HL-60 (cell line): ENCODE results near the gene KAZN.

Experiments used
- DNase-seq, 2 experiments: peaks; one replicate each; pipeline ENCODE4 v3.0.0-alpha.2; 2010 to 2020; ENCODE audit warnings: low read depth in 1 of 2, low spot score in 1 of 2
- H3K27ac ChIP-seq: fragments of 250-450 bp; sonication (Bioruptor Pico); replicated peaks from 2 replicates; pipeline ENCODE4 v1.5.1; 2020; ENCODE audit warnings: mild to moderate bottlenecking, moderate library complexity
- H3K27me3 ChIP-seq: fragments of 250-450 bp; sonication (Bioruptor Pico); 2 replicates; pipeline ENCODE4 v1.5.1; 2021; ENCODE audit warnings: mild to moderate bottlenecking, moderate library complexity; ENCODE audit not compliant: insufficient read depth, poor library complexity, severe bottlenecking
- H3K4me3 ChIP-seq: replicated peaks from 2 replicates; pipeline ENCODE4 v1.5.1; 2011; ENCODE audit warnings: mild to moderate bottlenecking, control low read depth, low read length; ENCODE audit not compliant: insufficient read depth
- CTCF ChIP-seq: IDR thresholded peaks from one replicate; pipeline ENCODE4 v1.5.1; 2011; ENCODE audit warnings: low read length, control low read depth, inconsistent platforms; ENCODE audit not compliant: insufficient read depth
- GABPA ChIP-seq: IDR thresholded peaks from 2 replicates; pipeline ENCODE4 v1.6.1; 2012; ENCODE audit warnings: low read depth
- POLR2AphosphoS5 ChIP-seq: IDR thresholded peaks from 2 replicates; pipeline ENCODE4 v1.6.1; 2012; ENCODE audit warnings: low read depth
- REST ChIP-seq: IDR thresholded peaks from 2 replicates; pipeline ENCODE4 v1.6.1; 2012; ENCODE audit warnings: low read depth; ENCODE audit not compliant: insufficient replicate concordance
- SPI1 ChIP-seq: IDR thresholded peaks from 2 replicates; pipeline ENCODE4 v1.6.1; 2012; ENCODE audit warnings: low read depth, mild to moderate bottlenecking, borderline replicate concordance

The KAZN gene

GRCh38 chr1:14650951-14651350 is 52.5 kb downstream of the KAZN start:
- Histone ChIP-seq H3K27ac (no peak overlapping the region), H3K4me3 (no peak overlapping the region), H3K27me3 (no peaks in the 10 kb centered on the region)
- DNase-seq: no peak
- TF ChIP-seq REST (no peak), CTCF (no peak), POLR2AphosphoS5 (no peak), SPI1 (no peak), GABPA (no peak)

- TF ChIP-seq SPI1 (no peak), GABPA (no peak), REST (no peak), POLR2AphosphoS5 (no peak), CTCF (no peak)
- Histone ChIP-seq H3K27ac (no peak overlapping the region), H3K27me3 (no peaks in the 10 kb centered on the region), H3K4me3 (no peak overlapping the region)
- DNase-seq: no peak
Measured at GRCh38 chr1:14652840-14653239, 54.4 kb downstream of the KAZN start.

GRCh38 chr1:14653461-14653960 is 55.0 kb downstream of the KAZN start:
- no peak for DNase-seq
- H3K27ac ChIP-seq: no peak overlapping the region
- H3K27me3 ChIP-seq: no peaks in the 10 kb centered on the region
- no peak overlapping the region for H3K4me3 ChIP-seq
- TF ChIP-seq SPI1 (no peak), CTCF (no peak), POLR2AphosphoS5 (no peak), GABPA (no peak)

- DNase-seq: no peak
- TF ChIP-seq CTCF: no peak
- no peak for TF ChIP-seq REST
- no peak for TF ChIP-seq GABPA
- no peak for TF ChIP-seq POLR2AphosphoS5
- no peak for TF ChIP-seq SPI1
- H3K4me3 ChIP-seq: no peak overlapping the region
- H3K27me3 ChIP-seq: no peaks in the 10 kb centered on the region
- no peak overlapping the region for H3K27ac ChIP-seq
Measured at GRCh38 chr1:14654554-14654953, 56.1 kb downstream of the KAZN start.
